AG09309 (cell line): ENCODE results near the gene AKIRIN2.
"Not testable (repeated sequence)": the region's sequence is repeated elsewhere in the genome, so short reads cannot be mapped to it uniquely, and the experiment has no call there.

ENCODE experiments used
- DNase-seq: peaks from one replicate; pipeline ENCODE4 v3.0.0-alpha.2; 2010; ENCODE audit warnings: low read depth
- H3K4me3 ChIP-seq: 2 replicates; pipeline ENCODE4 v1.5.1; 2011; ENCODE audit warnings: mild to moderate bottlenecking, low read depth, low read length, moderate library complexity; ENCODE audit not compliant: control insufficient read depth
- CTCF ChIP-seq: IDR thresholded peaks from 2 replicates; pipeline ENCODE4 v1.5.1; 2011; ENCODE audit warnings: mild to moderate bottlenecking, low read depth, low read length, inconsistent platforms; ENCODE audit not compliant: insufficient read depth, control insufficient read depth; ENCODE audit errors: missing control alignments

The AKIRIN2 gene

GRCh38 chr6:87705070-87705691 is 3.1 kb upstream of the AKIRIN2 start:
- no peak overlapping the region for H3K4me3 ChIP-seq
- no peak for TF ChIP-seq CTCF
- no peak for DNase-seq

- not testable (repeated sequence) for DNase-seq
- peak overlapping the region; percentile 61 for H3K4me3 ChIP-seq
Measured at GRCh38 chr6:87703039-87703438, 1.0 kb upstream of the AKIRIN2 start.

GRCh38 chr6:87702589-87702945 is 534 bp upstream of the AKIRIN2 start:
- peak; percentile 38 for DNase-seq
- no peak for TF ChIP-seq CTCF
- peak overlapping the region; percentile 61 for H3K4me3 ChIP-seq

GRCh38 chr6:87701344-87701675 is 723 bp downstream of the AKIRIN2 start:
- TF ChIP-seq CTCF, result no peak

GRCh38 chr6:87700397-87701343 is 1.4 kb downstream of the AKIRIN2 start:
- peak overlapping the region; percentile 61 for H3K4me3 ChIP-seq
- TF ChIP-seq CTCF, result peak; percentile 8
- no peak for DNase-seq

More at GRCh38 chr6:87701344-87701675, 723 bp downstream of the AKIRIN2 start:
- H3K4me3 ChIP-seq, result peak overlapping the region; percentile 61
- no peak for DNase-seq

GRCh38 chr6:87699576-87699975 is 2.5 kb downstream of the AKIRIN2 start:
- peak overlapping the region; percentile 61 for H3K4me3 ChIP-seq
- no peak for TF ChIP-seq CTCF
- DNase-seq, result no peak

GRCh38 chr6:87698547-87699006 is 3.5 kb downstream of the AKIRIN2 start:
- peak overlapping the region; percentile 61 for H3K4me3 ChIP-seq
- no peak for TF ChIP-seq CTCF
- no peak for DNase-seq
